ENCODE data around the gene TTC28.
"Not testable (repeated sequence)": the region's sequence is repeated elsewhere in the genome, so short reads cannot be mapped to it uniquely, and the experiment has no call there.

The TTC28 gene

GRCh38 chr22:28406246-28406645 is 273.4 kb downstream of the TTC28 start:
- no peak for DNase-seq (ENCODE audit: low spot score)

- no peak for DNase-seq (ENCODE audit: low spot score)
Observed at GRCh38 chr22:28405588-28405987, 274.1 kb downstream of the TTC28 start.

DNA sequence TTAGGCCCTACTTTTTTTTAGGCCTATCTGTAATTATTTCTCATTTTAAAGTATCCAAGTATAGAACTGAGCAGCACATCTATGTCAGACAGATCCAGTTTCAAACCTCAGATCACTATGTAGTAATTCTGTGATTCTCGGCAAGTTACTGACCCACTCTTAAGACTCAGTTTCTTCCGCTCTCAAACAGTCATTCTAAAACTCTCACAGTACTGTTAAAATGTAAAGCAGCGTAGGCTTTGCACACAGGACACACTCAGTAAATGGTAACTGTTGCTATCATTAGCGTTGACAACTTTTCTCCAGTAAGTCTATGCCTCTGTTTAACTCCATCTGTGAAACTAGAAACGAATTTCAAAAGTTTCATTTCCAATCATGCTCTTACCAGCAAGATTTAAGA is 277.1 kb downstream of the TTC28 start:
- no peak for DNase-seq (ENCODE audit: low spot score)

DNA sequence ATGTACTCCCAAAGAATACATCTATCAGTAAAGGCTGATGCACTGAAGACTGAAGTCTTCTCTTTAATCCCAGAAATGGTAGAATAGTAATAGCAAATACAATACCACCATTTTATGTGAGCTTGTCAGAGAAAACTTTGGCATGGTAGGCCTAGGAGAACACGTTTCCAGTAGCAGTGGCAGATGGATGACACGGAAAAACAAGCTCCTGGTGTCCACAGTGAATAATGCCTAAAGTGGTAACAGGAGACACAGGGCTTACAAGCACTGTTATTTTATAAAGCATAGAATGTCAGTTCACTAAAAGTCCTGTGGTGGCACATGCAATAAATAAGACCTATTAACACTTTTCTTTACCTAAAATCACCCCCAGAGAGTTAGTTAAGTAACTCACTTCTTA is 277.6 kb downstream of the TTC28 start:
- no peak for DNase-seq (ENCODE audit: low spot score)

- no peak for DNase-seq (ENCODE audit: low spot score)
Observed at GRCh38 chr22:28398981-28399380, 280.7 kb downstream of the TTC28 start.

DNA sequence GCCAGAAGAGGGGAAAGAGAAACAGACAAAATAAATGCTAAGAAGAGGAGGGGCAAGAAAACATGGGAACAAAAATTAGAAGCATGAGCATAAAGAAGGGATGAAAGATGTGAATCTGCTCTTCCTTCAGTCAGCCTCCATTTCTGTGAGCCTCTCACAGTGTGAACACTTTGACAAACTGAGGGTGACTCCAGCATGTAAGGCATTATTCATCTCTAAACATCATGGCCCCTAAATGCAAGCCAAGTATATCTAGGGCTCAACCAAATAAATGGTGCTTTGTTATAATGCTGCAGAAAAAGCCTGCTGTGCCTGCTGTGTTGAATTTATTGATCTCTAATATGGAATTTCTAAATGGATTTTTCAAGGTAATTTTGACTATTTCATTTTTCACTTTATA is 281.3 kb downstream of the TTC28 start:
- no peak for DNase-seq (ENCODE audit: low spot score)

GRCh38 chr22:28397306-28397705 is 282.3 kb downstream of the TTC28 start:
- DNase-seq (ENCODE audit: low spot score): no peak

- DNase-seq (ENCODE audit: low spot score): peak; percentile 46
Observed at GRCh38 chr22:28395920-28396753, 283.5 kb downstream of the TTC28 start.

DNA sequence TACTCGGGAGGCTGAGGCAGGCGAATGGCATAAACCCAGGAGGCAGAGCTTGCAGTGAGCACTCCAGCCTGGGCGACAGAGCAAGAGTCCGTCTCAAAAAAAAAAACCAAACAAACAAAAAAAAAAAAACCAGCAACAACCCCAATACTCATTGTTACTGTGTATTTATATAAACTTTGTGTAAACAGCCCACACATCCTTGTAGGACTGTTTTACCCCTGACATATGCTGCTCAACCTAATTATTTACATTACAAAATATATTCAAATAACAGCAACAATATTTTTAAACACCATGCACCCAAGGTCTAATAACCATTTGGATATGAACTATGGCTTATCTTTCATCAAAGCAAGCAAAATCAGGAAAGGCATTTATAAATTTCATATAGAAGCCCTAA is 284.1 kb downstream of the TTC28 start:
- DNase-seq (ENCODE audit: low spot score): no peak

DNA sequence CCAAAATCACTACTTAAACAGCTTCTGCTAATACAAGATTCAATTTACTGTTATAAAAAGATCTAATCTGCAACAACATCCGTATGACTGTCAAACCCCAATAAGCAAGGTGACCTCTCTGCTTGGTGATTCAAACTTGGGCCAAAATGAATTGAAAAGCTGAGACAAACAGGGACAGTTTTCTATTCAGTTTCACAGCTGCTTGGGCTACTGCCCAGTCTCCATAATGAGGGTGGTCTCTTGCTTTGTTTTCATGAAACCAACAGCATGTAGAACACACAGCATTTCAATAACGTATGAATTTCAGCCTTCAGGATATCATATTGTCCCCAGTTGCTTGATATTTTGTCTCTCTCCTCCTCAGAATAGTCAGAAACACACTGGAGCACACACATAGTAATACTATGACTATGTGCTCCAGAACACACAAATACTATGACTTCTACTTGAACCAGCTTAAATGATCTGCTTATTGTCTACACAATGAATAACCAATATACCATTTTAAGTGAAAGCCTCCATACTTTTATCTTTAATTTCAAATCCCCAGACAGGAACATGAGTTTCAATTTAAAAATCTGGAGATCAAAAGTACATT is 285.0 kb downstream of the TTC28 start:
- DNase-seq (ENCODE audit: low spot score): peak; percentile 16

GRCh38 chr22:28381429-28382167 is 298.0 kb downstream of the TTC28 start:
- peak; percentile 12 for DNase-seq (ENCODE audit: low spot score)

DNA sequence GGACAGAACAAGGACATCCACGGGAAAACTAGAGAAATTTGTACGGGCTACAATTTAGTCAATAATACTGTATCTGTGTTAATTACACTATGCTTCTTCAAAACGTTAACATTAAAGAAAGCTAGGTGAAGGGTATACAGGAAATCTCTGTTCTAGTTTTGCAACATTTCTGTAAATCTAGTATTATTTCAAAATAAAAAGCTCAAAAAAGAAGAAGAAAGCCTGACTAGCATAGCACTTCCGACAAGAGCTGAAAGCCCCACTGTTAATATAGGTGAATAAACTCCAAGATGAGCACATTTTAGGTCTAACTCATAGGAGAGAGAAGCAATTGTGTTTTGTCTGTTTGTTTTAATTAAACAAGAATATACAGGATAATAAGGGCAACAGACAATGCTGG is 299.7 kb downstream of the TTC28 start:
- DNase-seq (ENCODE audit: low spot score): no peak

DNA sequence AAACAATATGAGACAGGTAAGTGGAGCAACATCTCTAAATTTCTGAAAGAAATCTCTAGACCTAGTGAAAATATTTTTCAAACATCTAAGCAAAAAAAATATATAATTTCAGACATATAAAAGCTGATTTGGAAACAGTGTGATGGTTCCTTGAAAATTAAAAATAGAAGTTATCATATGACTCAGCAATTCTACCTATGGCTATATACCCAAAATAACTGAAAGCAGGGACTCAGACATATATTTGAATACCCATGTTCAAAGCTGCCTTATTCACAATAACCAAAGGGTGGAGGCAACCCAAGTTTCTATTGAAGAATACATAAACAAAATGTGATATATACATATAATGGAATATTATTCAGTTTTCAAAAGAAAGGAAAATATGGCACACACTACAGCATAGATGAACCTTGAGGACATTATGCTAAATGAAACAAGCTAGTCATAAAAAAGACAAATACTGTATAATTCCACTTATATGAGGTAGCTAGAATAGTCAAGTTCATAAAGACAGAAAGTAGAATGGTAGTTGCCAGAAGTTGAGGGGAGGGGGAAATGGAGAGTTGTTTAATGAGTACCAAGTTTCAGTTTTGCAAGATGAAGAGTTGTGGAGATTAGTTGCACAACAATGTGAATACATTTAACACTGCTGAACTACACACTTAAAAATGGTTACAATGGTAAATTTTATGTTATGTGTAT is 300.4 kb downstream of the TTC28 start:
- DNase-seq (ENCODE audit: low spot score): no peak

- DNase-seq (ENCODE audit: low spot score): no peak
Observed at GRCh38 chr22:28375761-28376534, 303.7 kb downstream of the TTC28 start.

- peak; percentile 26 for DNase-seq (ENCODE audit: low spot score)
Observed at GRCh38 chr22:28373831-28374230, 305.8 kb downstream of the TTC28 start.

DNA sequence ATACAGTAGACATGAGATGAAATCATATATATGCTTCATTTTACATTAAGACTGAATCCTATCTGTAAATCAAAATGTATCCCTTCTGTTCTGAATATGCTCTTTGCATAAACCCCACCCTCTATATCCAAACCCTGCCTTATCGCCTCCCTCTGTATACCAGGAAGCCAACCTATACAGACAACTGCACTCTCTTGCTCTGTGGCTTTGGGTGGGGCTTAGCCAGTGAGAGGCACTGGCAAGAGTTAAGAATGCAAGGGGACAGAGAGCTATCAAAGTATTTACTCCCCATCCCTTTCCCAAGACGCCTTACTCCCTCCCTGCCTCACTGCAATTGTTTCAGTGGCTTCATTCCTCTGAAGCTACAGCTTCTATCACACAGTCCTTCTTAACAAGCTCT is 309.8 kb downstream of the TTC28 start:
- no peak for DNase-seq (ENCODE audit: low spot score)

- no peak for DNase-seq (ENCODE audit: low spot score)
Observed at GRCh38 chr22:28366856-28367255, 312.8 kb downstream of the TTC28 start.

GRCh38 chr22:28365371-28365770 is 314.3 kb downstream of the TTC28 start:
- no peak for DNase-seq (ENCODE audit: low spot score)

GRCh38 chr22:28364105-28364504 is 315.5 kb downstream of the TTC28 start:
- DNase-seq (ENCODE audit: low spot score): not testable (repeated sequence)

- no peak for DNase-seq (ENCODE audit: low spot score)
Observed at GRCh38 chr22:28360939-28361338, 318.7 kb downstream of the TTC28 start.

GRCh38 chr22:28358312-28358711 is 321.3 kb downstream of the TTC28 start:
- no peak for DNase-seq (ENCODE audit: low spot score)

GRCh38 chr22:28357193-28357592 is 322.4 kb downstream of the TTC28 start:
- no peak for DNase-seq (ENCODE audit: low spot score)

All from AG08396 (cell line).